GM19395 (cell line): ENCODE results near the gene TRPC6.

ENCODE experiments used
- ATAC-seq: cut with Tn5 transposase; IDR thresholded peaks from one replicate; pipeline ENCODE4 v1.9.1; 2021; ENCODE audit warnings: mild to moderate bottlenecking, moderate library complexity; ENCODE audit not compliant: unreplicated experiment

Gene TRPC6

DNA sequence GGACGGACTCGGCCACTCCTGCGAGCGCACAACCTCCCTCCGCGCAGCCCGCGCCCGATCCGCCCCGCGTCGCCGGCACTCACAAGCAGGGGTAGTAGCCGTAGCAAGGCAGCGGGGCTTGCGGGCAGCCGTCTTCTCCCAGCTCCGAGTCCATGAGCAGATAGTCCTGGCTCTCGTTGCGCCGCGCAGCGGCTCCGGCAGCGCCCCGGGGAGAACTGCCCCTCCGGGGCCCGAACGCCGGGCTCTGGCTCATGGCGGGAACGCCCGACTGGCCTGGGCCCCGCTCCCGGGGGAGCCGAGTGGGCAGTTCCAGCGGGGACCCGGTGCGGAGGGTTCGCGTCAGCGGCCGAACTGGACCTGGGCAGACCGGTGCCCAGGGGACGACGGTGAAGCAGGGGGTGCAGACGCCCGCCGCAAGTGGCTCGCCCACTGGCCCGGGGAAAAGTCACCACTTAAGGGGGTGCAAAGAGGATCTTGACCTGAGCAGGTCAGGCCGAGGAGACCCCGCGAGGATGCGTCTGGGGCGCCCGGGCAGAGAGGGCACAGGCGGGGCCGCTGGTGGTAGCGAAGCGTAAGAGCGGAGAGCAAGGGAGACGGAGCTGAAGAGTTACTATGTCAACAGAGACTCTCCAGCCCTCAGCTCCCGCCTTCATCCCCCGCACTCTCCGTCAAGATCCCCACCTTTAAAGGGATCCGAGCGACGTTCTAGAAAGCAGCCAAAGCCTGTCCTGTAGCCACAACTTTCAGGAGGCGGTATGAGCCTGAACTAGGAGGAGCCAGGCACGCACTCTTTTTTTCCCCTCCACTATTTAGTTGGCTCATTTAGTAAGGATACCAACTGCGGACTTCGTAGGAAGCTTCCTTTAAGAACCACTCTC, at the start of gene TRPC6:
Gene TRPC6 (minus strand): TSS at position 757 of the 878 bp plus-strand sequence. CDS start 504 bp downstream, at position 253.
- ATAC-seq: no peak

DNA sequence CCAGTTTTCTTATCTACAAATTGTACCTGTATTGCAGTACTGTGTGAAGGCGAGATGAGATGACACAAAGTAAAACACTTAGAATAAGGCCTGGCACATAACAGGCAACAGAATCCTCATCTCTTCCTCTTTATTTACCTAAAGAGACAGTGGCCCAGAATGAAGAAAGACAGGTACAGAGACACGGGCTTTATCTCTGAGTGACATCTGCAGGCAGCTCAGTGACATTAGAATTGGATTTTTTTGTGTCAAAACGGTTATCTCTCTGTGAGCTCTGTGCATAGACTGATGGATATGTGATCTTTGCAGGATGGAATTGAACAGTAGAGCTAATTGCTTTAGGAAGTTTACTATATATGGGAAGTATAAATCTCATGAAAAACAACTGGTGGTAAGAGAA, 36.2 kb upstream of the TRPC6 start:
- no peak for ATAC-seq

DNA sequence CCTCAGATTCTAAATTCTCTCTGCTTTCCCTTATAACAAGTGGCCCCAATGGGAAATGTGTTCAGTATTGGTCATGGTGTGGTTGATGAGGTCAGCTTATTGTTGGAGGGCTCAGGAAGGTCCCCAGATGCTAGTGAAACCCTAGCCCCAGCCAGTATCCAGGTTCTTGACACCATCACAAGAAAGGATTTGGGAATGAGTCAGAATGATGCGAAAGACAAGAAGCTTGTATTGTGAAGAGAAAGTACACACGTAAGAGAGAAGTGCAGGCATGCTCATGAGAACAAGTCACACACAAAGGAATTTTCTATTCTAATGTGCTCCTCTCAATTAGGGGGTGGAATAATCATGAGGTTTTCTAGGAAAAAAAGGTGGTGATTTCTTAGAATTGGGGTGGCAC, 34.9 kb upstream of the TRPC6 start:
- ATAC-seq: no peak

DNA sequence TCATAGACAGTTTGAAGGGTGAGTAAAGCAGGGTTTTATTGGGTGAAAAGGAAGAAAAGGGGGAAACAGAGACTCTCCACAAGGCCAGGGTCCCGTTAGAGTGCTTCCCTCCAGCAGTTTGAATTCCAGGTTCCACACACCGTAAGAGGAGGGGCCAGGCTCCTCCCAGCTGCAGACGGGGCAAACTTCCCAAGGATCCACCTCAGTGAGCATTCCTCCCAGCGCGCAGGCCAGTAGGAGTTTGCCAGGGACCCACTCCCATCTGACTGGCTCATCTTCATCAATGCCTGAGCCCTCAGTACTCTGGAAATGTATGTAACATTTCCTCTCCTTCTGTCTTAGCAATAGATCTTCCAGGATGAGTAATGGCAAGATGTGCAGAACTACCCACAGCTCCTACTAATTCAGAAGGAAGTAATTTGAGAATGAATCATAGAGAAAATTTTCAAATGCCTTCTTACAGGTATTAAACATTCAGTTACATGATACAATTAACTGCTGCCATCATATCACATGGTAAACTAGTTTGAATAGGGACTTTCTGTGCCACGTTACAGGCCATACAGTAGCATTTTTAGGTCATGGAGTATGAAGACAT, 34.0 kb upstream of the TRPC6 start:
- no peak for ATAC-seq

DNA sequence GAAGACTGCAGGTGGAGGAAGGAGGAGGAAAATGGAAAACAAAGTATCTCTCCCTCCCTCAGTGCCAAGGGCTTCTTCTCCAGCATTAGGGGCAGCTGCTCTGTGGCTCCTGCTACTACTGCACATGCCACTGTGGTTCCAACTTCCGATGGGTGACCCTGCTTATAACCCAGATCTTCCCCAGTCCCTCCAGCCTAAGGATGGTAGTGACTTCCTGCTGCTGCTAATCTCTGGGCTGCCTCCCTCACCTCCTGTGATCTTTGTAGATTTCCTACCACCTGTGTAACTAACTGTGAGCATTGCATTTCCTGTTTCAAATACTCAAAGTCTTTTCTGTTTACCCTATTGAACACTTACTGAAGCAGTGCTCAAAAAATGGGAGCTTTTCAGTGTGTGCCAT, 28.7 kb upstream of the TRPC6 start:
- no peak for ATAC-seq

DNA sequence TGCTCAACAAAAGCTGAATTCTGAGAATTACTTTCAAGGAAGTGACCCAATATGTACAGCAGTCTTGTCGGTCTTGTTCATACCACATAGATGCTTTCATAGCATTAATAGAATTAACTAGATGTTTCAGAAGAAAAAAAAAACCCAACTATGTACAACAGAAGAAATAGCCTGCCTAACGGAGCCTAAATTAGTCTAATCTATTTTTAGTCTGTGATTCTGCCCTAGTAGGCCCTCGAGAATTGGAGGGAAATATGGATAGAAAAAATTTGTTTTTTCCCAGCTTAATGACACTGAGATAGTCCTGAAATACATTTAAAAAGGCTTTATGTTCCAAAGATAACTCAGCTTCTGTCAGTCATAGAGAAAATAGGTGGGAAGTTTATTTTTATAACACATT, 17.1 kb upstream of the TRPC6 start:
- no peak for ATAC-seq

DNA sequence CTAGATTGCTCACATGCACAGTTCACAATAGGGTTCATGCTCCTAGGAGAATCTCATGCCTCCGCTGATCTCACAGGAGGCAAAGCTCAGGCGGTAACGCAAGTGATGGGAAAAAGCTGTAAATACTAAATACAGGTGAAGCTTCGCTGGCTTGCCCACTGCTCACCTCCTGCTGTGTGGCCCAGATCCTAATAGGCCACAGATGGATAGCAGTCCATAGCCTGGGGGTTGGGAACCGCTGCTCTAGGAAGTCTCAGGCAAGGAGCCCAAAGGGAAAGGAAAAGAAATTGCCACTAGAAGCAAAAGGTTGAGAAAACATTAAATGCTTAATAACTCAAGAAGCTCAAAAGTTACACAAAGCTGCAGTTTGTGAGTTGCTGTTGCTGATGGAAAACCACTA, 3.2 kb upstream of the TRPC6 start:
- ATAC-seq: no peak

DNA sequence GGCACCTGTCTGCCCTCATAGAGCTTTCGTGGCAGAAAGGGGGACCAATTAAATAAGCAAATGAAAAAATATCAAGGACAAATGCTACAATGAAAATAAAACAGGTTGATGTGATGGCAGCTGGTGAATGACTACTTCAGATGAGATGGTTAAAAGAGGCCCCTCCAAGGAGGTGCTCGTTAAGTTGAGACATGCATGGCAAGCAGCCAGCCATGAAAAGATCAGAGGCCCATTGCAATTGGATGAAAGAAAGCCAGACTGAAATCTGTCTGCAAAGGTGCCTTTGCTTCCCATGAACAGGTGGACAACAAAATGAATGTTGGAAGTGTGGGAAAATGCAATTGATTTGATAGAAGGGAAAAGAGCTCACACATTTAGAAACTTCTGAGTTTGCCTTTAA, 848 bp upstream of the TRPC6 start:
- no peak for ATAC-seq

DNA sequence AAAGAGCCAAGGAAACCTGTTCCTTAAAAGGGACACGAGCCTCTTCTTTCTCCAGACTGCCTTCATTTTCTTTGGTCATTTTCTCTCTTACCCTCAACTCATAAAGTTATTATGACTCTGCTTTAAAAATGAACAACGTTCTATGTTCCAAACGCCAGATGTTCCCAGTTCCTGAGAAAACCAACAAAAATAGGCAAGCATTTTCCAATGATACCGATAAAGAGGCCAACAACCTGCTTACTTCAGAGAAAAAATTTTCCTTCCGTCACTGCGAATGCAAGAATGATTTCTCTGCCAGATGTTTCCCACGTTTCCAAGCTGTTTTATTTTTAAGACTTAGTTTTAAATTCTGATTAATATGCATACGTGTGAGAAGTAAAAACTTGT, 315 bp upstream of the TRPC6 start:
- ATAC-seq: no peak

DNA sequence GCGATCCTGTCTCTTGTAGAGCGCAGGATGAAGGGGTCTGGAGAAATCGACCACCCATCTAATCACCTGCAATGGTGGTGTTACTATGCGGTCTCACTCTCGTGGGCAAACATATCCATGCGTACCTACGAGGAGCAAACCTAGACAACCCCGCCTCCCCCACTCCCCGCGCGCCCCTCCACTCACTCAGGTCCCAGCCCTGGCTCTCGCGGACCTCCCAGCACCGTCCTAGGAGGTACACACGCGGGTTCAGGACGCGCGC, 887 bp downstream of the TRPC6 start:
- ATAC-seq: no peak

DNA sequence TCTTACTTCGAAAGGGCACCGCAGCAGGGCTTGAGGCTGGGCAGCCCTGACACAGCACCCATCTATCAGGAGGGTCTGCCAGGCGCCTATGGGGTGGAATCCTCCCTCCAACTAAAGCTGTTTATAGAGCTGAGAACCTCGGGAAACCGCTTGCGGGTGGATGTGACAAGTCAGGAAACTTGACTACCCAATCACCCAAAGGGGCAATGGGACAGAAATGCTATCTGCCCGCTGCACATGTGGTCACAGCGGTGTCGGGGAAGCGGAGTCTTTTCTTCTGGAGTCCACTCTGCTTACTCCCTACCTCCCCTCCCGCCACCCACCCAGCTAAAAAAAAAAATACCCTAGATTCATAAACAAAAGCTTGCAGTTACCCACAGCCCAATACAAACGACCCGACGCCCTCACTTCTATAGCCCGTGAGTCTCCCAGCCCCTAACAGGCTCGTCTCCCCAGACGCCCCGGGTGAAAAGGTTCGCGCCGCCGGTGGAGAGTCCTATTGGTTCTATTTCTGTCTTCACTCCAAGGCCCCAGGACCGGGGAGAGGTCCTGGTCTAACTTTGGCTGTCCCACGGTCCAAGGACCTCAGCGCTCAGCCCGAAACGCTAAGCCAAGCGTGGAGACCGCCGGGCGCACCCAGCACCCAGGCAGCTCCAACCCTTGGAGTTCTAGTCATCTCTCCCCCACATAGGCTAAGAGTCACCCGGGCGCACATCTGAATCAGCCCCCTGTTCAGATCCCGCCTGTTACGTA, 1.4 kb downstream of the TRPC6 start:
- no peak for ATAC-seq

DNA sequence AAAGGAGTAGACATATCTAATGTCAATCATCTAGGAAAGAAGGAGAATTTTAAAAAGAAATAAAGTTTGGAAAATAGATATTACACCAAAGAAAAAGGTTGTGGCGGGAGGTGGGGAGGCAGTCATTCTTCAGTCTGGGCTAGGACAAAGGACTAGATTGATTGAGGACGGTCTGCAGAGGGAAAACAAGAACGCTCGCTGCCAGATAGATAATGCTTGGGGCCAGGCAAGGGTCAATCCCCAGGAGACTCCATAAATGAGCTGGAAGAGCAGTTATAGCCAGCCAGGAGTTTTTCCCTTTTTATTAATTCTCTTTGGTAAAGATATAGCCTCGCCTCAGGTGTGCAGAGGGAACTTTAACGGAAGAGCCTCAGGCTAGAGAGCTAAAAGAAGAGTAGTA, 6.3 kb downstream of the TRPC6 start:
- no peak for ATAC-seq

DNA sequence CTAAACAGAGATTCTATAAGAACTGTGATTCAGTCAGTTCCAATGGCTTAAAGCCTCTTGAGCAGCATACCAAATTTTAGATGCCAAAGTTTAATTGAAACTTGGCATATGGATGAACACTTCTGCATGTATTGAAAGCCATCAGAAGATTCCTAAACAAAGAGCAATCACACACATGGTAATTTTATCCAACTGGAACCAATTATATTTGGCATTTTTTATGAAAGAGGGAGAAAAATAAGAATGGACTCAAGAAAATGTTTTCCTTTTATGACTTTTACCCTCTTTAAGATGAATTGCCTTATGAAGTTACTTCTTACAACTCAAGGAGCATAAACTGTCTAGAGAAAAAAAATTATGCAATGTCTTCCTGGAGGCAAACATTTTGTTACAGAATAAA, 7.4 kb downstream of the TRPC6 start:
- no peak for ATAC-seq

DNA sequence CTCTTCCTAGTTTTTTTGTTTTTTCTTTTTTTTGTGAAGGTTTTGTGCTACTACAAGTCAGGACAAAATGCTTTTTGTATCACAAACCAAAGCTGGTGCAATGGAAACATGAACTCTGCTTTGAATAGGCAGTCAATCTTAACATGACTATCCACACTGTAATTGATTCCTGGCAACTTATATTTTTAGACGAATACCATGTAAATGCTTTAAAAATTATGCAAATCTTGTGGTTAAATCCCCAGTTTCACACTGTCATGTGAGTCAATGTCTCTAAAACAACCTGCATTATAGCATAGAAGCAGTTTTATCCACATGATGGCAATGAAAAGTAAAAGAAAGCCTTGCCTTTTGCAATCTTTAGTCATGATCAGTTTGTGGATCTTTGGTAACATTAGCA, 8.9 kb downstream of the TRPC6 start:
- ATAC-seq: no peak

DNA sequence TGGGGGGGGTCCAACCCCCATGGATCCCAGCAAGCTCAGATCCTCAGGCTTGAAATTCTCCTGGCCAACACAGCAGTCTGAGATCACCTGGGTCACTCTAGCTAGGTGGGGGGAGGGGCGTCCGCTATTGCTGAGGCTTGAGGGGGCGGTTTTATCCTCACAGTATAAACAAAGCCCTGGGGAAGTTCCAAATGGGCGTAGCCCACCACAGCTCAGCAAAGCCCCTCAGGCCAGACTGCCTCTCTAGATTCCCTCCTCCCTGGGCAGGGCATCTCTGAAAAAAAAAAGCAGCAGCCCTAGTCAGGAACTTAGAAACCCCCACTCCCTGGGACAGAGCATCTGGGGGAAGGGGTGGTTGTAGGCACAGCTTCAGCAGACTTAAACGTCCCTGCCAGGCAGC, 16.7 kb downstream of the TRPC6 start:
- ATAC-seq: no peak

DNA sequence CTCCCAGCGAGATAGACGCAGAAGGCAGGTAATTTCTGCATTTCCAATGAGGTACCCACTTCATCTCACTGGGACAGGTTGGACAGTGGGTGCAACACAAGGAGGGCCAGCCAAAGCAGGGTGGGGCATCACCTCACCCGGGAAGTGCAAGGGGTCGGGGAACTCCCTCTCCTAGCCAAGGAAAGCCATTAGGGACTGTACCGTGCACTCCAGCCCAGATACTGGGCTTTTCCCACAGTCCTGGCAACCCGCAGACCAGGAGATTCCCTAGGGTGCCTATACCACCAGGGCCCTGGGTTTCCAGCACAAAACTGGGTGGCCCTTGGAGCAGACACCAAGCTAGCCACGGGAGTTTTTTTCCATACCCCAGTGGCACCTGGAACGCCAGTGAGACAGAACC, 17.2 kb downstream of the TRPC6 start:
- ATAC-seq: no peak

DNA sequence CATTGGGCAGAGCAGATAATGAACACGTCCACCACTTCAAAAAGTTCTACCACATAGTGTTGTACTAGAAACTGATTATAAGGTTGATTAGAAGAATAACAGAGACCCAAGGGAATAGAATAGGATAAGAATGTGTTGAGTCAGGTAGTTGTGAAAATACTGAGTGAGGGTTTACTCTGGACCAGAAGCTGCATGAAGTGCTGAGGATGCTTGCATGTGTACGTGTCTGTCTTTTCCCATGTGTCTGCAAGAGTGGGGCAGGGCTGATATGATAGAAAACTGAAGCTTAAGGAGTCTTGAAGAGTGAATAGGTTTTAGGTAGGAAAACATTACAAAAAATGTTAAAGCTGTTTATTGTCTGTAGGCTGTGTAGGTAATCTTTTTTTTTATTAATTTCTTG, 20.6 kb downstream of the TRPC6 start:
- no peak for ATAC-seq

DNA sequence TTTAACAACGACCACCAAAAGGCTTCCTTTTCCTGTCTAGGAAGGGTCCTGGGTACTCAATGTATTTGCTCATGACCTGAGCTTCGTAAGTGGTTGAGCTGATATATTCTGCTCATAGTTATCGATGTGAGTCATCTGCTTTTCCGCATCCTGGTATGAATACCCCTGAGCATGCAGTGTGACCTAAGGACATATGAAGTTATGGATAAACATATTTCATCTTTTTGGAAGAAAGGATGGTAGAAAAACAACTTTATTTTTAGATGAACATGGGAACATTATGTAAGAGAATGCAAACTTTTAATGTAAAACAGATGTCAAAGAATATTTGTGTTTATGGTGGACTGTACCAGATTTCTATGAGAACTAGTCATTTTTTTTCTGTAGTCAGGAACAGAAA, 28.4 kb downstream of the TRPC6 start:
- no peak for ATAC-seq

DNA sequence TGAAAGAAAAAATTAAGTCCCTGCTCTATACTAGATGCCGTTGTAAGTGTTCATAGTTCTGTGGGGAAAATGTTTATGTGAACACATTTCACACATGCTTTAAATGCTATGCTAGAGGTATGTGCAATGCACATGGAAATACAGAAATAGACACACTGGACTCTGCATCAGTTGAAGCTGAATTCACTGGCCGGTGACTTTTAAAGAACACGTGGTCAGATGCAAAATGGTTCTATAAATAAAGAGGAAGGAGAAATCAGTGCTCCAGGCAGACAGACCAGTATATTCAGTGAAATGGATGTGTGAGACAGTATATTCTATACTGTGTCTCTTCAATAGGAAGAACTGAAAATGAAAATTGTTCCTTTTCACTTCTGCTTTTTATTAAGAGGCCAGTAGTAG, 29.9 kb downstream of the TRPC6 start:
- ATAC-seq: peak; percentile 99

DNA sequence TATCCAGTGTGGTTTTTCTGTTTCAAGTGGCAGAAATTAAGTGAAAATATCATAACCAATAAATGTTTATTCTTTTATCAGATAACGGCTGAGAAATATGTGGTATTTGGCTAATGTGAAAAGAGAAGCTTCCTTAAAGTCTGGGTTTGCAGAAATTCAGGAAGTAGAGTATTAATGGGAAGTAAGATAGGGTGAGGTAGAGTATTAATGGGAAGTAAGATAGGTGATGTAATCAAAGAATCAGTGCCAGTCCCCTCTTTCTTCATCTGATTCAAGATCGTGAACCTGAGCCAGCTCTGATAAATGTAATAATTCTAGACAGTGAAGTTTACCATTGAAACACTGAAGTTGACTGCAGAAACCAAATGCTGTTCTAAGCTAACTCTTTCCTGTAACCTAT, 30.9 kb downstream of the TRPC6 start:
- no peak for ATAC-seq

DNA sequence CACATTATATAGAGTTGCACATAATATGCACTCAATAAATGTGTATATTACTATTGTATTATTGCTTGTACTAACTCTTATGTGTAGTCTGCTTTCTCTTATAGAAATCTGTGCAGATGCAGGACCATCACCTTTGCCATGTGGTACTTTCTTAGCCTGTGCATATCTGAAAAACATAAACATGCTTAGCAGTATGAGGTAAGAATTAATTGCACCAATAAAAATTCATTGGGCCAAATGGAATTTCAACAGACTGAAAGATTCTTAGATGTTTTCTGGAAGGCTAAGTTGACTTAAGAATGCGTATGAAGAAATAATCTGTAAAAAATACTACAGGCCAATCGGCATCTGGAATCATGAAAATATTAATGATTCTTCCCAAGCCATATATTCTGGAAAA, 55.3 kb downstream of the TRPC6 start:
- ATAC-seq: no peak

DNA sequence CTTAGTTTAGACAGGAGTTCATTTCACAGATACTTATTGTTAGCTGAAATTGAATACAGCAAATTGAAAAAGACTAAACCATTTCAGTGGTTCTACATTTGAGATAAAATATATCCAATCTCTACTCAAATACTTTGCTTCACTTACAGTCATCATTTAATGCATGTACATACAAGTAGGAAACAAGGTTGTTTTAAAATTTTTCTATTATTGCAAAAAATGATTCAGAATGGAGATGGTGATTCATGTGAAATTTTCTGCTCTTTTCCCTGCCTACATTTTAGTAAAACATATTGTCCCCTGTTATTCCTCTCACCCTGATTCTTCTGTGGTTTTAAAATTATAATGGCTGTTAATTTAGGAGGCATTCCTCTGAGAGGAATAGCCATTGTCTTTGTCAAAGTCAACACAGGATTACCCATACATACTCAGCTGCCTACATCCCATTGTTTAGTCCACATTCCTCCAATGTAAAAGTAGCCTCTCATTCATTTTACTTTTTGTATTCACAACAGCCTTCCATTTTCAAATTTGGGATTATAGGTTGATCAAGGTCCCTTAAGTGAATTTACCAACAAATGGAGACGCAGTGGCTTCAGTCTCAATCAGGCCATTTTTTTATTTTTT, 60.1 kb downstream of the TRPC6 start:
- ATAC-seq: no peak
